ENCODE data around the gene SPATA16.

Gene SPATA16

DNA sequence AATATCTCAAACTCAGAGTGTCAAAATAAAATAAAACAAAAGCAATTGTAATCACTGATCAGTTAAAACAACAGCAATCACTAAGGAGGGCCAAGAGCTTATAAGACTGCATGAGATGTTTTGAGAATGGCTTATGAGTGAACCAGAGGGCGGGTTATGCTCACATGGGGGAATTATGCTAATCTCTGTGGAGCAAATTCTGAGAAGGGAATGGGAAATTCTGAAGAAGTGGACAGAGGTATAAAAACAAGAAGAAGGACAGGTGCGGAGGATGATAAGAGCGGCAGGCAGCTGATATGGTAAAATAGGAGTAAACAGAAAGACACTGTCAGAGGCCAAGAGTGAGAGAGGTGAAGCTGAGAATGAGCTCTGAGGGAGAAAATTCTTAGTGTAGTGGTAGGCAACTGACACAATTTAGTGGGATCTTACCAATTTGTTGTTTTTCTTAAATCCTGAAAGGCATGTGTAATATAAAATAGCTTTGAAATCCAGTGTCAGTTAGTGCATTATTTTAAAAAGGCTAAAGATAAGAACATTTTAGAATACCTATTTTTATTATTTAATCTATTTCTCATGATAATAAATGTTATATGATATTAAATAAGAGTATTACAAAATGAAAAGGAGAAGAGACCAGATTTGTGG is 133.8 kb downstream of the SPATA16 start:
- no peak overlapping the region for H3K4me3 ChIP-seq (ENCODE audit: low read depth, low read length)

DNA sequence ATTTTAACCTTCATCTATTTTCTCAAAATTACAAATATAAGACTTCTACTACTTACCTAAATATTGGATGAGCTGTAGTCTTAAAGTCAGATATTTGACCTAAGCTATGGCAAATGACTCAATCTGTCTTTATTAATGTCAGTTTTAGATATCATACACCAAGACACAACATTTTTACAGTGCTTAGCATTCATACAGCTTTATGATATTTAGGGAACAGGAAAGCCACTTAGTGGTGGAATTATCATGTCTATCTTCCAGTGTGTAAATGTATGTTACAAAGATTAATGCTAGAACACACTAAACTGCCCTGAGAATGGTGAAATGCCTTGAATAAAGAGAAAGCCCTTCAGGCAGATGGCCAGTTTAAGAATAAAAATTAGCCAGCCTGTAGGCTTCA is 135.0 kb downstream of the SPATA16 start:
- H3K4me3 ChIP-seq (ENCODE audit: low read depth, low read length): no peak overlapping the region

- no peak overlapping the region for H3K4me3 ChIP-seq (ENCODE audit: low read depth, low read length)
Measured at GRCh38 chr3:173004681-173005080, 136.4 kb downstream of the SPATA16 start.

- H3K4me3 ChIP-seq (ENCODE audit: low read depth, low read length): no peak overlapping the region
Measured at GRCh38 chr3:173003956-173004355, 137.1 kb downstream of the SPATA16 start.

DNA sequence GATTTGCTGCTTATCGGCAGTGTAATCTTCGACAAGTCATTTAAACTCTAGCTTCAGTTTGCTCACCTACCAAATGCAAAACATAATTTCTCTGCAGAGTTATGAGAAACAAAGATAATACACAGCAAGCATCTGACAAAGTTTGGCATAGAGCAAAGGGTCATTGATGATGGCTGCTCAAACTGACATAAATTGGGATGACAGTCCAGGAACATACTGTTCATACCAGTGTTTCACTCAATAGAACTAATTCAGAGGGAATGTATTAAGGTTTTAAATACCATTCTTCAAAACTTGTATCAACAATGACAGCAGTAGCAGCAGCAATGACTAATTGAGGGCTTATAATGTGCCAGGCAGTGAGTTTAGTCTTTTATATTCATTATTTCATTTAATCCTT is 137.6 kb downstream of the SPATA16 start:
- H3K4me3 ChIP-seq (ENCODE audit: low read depth, low read length): no peak overlapping the region

- H3K4me3 ChIP-seq (ENCODE audit: low read depth, low read length): no peak overlapping the region
Measured at GRCh38 chr3:173001622-173002021, 139.4 kb downstream of the SPATA16 start.

DNA sequence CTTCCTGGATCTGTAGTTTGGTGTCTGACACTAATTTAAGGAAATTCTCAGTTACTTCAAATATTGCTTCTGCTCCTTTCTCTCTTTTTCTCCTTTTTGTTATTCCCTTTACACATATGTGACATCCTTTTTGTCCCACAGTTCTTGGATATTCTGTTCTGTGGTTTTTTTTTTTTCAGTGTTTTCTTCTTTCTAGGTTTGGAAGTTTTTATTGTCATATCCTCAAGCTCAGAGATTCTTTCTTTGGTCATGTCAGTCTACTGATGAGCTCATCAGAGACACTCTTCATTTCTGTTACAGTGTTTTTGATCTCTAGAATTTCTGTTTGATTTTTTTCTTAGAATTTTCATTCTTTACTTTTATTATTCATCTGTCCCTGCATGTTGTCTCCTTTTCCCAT is 140.5 kb downstream of the SPATA16 start:
- H3K4me3 ChIP-seq (ENCODE audit: low read depth, low read length): no peak overlapping the region

DNA sequence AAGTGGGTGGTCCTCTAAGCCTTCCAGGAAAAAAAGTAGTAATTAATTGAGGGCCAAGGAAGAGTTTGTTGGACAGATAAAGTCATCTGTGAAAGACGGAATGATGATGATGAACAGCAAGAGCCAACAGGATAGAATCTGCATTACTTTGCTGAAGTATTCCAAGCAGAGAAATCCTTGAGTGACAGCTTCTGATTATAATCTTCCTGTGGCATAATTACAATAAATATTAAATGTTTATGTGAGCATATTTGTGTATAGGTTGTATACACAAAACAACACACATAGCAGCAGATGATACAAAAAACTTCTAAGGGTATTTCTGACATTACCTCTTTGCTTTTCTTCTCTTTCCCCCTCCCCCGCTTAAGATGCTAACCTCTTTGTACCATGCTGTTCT is 147.6 kb downstream of the SPATA16 start:
- H3K4me3 ChIP-seq (ENCODE audit: low read depth, low read length): no peak overlapping the region

- H3K4me3 ChIP-seq (ENCODE audit: low read depth, low read length): no peak overlapping the region
Measured at GRCh38 chr3:172991424-172991996, 149.5 kb downstream of the SPATA16 start.

- no peak overlapping the region for H3K4me3 ChIP-seq (ENCODE audit: low read depth, low read length)
Measured at GRCh38 chr3:172989373-172989772, 151.7 kb downstream of the SPATA16 start.

- H3K4me3 ChIP-seq (ENCODE audit: low read depth, low read length): no peak overlapping the region
Measured at GRCh38 chr3:172987273-172987672, 153.8 kb downstream of the SPATA16 start.

DNA sequence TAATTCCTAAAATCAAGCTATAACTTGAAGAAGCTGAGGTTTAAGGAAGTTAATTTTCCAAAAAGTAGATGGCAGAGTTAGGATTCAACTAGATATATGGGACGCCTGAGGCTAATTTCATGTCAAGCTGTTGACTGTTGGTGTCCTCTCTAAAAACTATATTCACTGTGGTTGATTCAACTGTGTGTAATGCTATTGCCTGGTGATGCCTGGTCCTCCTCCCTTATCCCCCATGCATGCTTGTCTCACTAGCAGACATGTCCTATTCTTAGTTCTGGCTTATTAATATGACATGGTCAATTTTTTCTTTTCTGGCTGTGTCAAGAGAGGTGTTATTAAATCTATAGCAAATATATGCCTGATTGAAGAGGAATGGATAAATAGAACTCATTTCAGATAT is 156.1 kb downstream of the SPATA16 start:
- H3K4me3 ChIP-seq (ENCODE audit: low read depth, low read length): no peak overlapping the region

DNA sequence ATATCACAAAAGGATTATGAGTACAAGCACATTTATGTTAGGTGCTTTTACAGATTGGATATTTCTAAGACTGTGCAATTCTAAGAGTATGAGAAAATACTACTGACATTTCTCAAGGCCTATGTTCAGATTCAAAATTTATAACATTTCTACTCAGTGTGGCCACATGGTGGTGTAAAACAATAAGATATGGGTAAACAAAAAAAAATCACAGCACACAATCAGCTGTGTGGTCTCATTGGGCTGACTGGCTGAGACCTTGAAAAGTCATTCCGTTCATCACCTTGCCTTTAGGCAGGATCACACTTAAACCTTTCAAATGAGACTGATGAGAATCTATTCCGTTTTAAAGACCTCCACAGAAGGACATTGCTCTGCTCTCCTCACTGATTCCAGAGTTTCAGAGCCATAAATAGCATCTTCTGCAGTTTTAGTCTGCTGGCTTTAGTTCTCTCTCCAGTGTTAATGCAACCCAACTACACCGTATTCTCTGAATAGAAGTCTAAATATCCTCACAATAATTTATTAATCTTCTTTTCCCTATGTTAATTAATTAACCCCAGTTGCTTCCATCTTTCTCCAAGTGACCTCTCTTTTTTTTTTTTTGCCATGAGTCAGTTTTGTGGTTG is 158.2 kb downstream of the SPATA16 start:
- no peak overlapping the region for H3K4me3 ChIP-seq (ENCODE audit: low read depth, low read length)

- H3K4me3 ChIP-seq (ENCODE audit: low read depth, low read length): no peak overlapping the region
Measured at GRCh38 chr3:172981407-172981983, 159.5 kb downstream of the SPATA16 start.

- H3K4me3 ChIP-seq (ENCODE audit: low read depth, low read length): no peak overlapping the region
Measured at GRCh38 chr3:172980849-172981248, 160.2 kb downstream of the SPATA16 start.

GRCh38 chr3:172977696-172978095 is 163.3 kb downstream of the SPATA16 start:
- H3K4me3 ChIP-seq (ENCODE audit: low read depth, low read length): no peak overlapping the region

- no peak overlapping the region for H3K4me3 ChIP-seq (ENCODE audit: low read depth, low read length)
Measured at GRCh38 chr3:172974969-172975368, 166.1 kb downstream of the SPATA16 start.

DNA sequence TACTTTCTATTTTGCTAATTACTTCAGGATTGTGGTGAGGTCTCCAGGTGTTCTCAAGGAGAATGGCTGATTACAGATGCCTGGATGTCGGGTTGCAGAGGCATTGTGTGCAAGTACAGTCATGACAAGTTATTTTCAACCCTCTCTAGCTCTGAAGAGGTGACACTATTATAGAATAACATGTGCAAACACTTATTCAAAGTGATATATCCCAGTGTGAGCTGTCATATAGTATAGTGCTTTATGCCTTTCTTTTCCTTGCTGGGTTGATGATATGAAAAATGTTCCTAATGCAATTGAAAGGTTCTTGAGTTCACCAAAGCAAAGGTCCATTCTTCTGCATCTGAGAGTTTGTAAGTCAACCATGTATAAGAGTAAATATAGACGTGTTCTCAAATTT is 167.2 kb downstream of the SPATA16 start:
- no peak overlapping the region for H3K4me3 ChIP-seq (ENCODE audit: low read depth, low read length)

- no peak overlapping the region for H3K4me3 ChIP-seq (ENCODE audit: low read depth, low read length)
Measured at GRCh38 chr3:172972717-172973116, 168.3 kb downstream of the SPATA16 start.

GRCh38 chr3:172972067-172972466 is 169.0 kb downstream of the SPATA16 start:
- no peak overlapping the region for H3K4me3 ChIP-seq (ENCODE audit: low read depth, low read length)

DNA sequence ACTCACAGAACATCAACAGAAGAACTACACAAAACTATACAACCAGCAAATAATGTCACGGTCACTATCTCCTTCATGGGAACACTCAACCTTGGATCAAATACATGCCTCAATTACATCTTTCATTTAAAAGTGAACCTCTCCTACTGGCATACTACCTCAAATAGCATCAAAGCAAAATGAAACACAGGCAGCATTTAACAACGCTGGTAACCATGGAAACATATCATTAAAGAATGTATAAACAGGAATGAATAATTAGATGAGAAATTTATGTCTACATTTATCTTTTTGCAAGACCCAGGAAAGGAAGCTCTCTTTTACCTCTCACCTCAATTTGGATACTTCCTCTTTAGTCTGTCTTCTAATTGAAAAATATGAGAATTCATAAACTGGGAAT is 172.4 kb downstream of the SPATA16 start:
- no peak overlapping the region for H3K4me3 ChIP-seq (ENCODE audit: low read depth, low read length)

GRCh38 chr3:172965256-172965655 is 175.8 kb downstream of the SPATA16 start:
- no peak overlapping the region for H3K4me3 ChIP-seq (ENCODE audit: low read depth, low read length)

Data from iPS-11a (cell line).